ENCODE data around the gene NTRK2. TPM values are rescaled to one million over a fixed set of nuclear protein-coding genes. Genes with fewer than 3 reads are reported as not detected.

NTRK2 gene
- total and polyA plus RNA-seq, 2 experiments from 2014 or later = 0.99 to 3.7 TPM

GRCh38 chr9:84843175-84843824 is 173.8 kb downstream of the NTRK2 start:
- no peaks in the 10 kb centered on the region for H3K9me2 ChIP-seq (replicated peaks; ENCODE audit: insufficient read depth)
- no peak for DNase-seq (ENCODE audit: low spot score)
- TF ChIP-seq EZH2phosphoT487 (IDR thresholded peaks at IDR 0.05; ENCODE audit: low read depth, severe bottlenecking, unreplicated experiment) (no peak), EZH2 (IDR thresholded peaks at IDR 0.05; ENCODE audit: borderline replicate concordance) (no peak), CTCF (IDR thresholded peaks at IDR 0.05; ENCODE audit: poor library complexity) (no peak)
- H3K4me1 ChIP-seq (ENCODE audit: insufficient read depth) = peaks cover 4% of the 10 kb centered on the region
- no peak overlapping the region for H3K4me2 ChIP-seq
- whole genome bisulfite sequencing (ENCODE audit: low lambda C conversion rate, missing lambda C conversion rate) = 71% methylated on average over 5 of the region's 5 CpGs
- H3K36me3 ChIP-seq (replicated peaks; ENCODE audit: insufficient read depth, low read depth) = no peaks in the 10 kb centered on the region
- no peak overlapping the region for H3K4me3 ChIP-seq
- no peaks in the 10 kb centered on the region for H4K20me1 ChIP-seq (ENCODE audit: insufficient read depth, poor library complexity, severe bottlenecking)
- H3K27me3 ChIP-seq = no peaks in the 10 kb centered on the region
- H2AFZ ChIP-seq = no peak overlapping the region
- no peaks in the 10 kb centered on the region for H3K79me2 ChIP-seq
- no peaks in the 10 kb centered on the region for H3K9me3 ChIP-seq (ENCODE audit: low read depth)
- H3K27ac ChIP-seq = no peak overlapping the region

- 87% methylated on average over 7 of the region's 7 CpGs for whole genome bisulfite sequencing (ENCODE audit: low lambda C conversion rate, missing lambda C conversion rate)
- H3K79me2 ChIP-seq = no peaks in the 10 kb centered on the region
- TF ChIP-seq CTCF (IDR thresholded peaks at IDR 0.05; ENCODE audit: poor library complexity) (no peak), EZH2 (IDR thresholded peaks at IDR 0.05; ENCODE audit: borderline replicate concordance) (no peak), EZH2phosphoT487 (IDR thresholded peaks at IDR 0.05; ENCODE audit: low read depth, severe bottlenecking, unreplicated experiment) (no peak)
- H3K4me2 ChIP-seq = no peak overlapping the region
- H3K9me2 ChIP-seq (replicated peaks; ENCODE audit: insufficient read depth) = no peaks in the 10 kb centered on the region
- no peak overlapping the region for H3K4me3 ChIP-seq
- peaks cover 4% of the 10 kb centered on the region for H3K4me1 ChIP-seq (ENCODE audit: insufficient read depth)
- no peaks in the 10 kb centered on the region for H3K9me3 ChIP-seq (ENCODE audit: low read depth)
- no peaks in the 10 kb centered on the region for H3K27me3 ChIP-seq
- H2AFZ ChIP-seq = no peak overlapping the region
- H3K36me3 ChIP-seq (replicated peaks; ENCODE audit: insufficient read depth, low read depth) = no peaks in the 10 kb centered on the region
- DNase-seq (ENCODE audit: low spot score) = no peak
- H3K27ac ChIP-seq = no peak overlapping the region
- no peaks in the 10 kb centered on the region for H4K20me1 ChIP-seq (ENCODE audit: insufficient read depth, poor library complexity, severe bottlenecking)
Measured at GRCh38 chr9:84845956-84846900, 176.7 kb downstream of the NTRK2 start.

- H3K9me2 ChIP-seq (replicated peaks; ENCODE audit: insufficient read depth) = no peaks in the 10 kb centered on the region
- H3K4me3 ChIP-seq = no peak overlapping the region
- no peaks in the 10 kb centered on the region for H3K27me3 ChIP-seq
- no peaks in the 10 kb centered on the region for H3K36me3 ChIP-seq (replicated peaks; ENCODE audit: insufficient read depth, low read depth)
- DNase-seq (ENCODE audit: low spot score) = no peak
- no peaks in the 10 kb centered on the region for H4K20me1 ChIP-seq (ENCODE audit: insufficient read depth, poor library complexity, severe bottlenecking)
- H3K79me2 ChIP-seq = no peaks in the 10 kb centered on the region
- H3K27ac ChIP-seq = no peak overlapping the region
- peaks cover 4% of the 10 kb centered on the region for H3K4me1 ChIP-seq (ENCODE audit: insufficient read depth)
- TF ChIP-seq EZH2 (IDR thresholded peaks at IDR 0.05; ENCODE audit: borderline replicate concordance) (no peak), EZH2phosphoT487 (IDR thresholded peaks at IDR 0.05; ENCODE audit: low read depth, severe bottlenecking, unreplicated experiment) (no peak), CTCF (IDR thresholded peaks at IDR 0.05; ENCODE audit: poor library complexity) (no peak)
- no peaks in the 10 kb centered on the region for H3K9me3 ChIP-seq (ENCODE audit: low read depth)
- H3K4me2 ChIP-seq = no peak overlapping the region
- H2AFZ ChIP-seq = no peak overlapping the region
Measured at GRCh38 chr9:84846906-84847305, 177.4 kb downstream of the NTRK2 start.

All from hepatocyte (in vitro differentiated cells).